ENCODE measurements around the gene SLC10A3.

The SLC10A3 gene

GRCh38 chrX:154490414-154491083 is at the start of gene SLC10A3:
TSS of gene SLC10A3 (minus strand) at chrX:154490629. CDS start at chrX:154488940, 1,689 bp downstream.
- peak; percentile 92 for DNase-seq (ENCODE audit: low spot score)

- DNase-seq (ENCODE audit: low spot score), result no peak
These were observed 48.6 kb upstream of the SLC10A3 start for GRCh38 chrX:154539077-154539476.

- DNase-seq (ENCODE audit: low spot score), result no peak
These were observed 45.5 kb upstream of the SLC10A3 start for GRCh38 chrX:154535892-154536291.

GRCh38 chrX:154534526-154535322 is 44.3 kb upstream of the SLC10A3 start:
- DNase-seq (ENCODE audit: low spot score), result peak; percentile 86

GRCh38 chrX:154532690-154533089 is 42.3 kb upstream of the SLC10A3 start:
- DNase-seq (ENCODE audit: low spot score), result no peak

- no peak for DNase-seq (ENCODE audit: low spot score)
These were observed 41.2 kb upstream of the SLC10A3 start for GRCh38 chrX:154531626-154532025.

GRCh38 chrX:154530286-154530685 is 39.9 kb upstream of the SLC10A3 start:
- DNase-seq (ENCODE audit: low spot score), result no peak

- no peak for DNase-seq (ENCODE audit: low spot score)
These were observed 38.8 kb upstream of the SLC10A3 start for GRCh38 chrX:154529206-154529612.

GRCh38 chrX:154526901-154527675 is 36.7 kb upstream of the SLC10A3 start:
- peak; percentile 66 for DNase-seq (ENCODE audit: low spot score)

GRCh38 chrX:154525606-154526490 is 35.4 kb upstream of the SLC10A3 start:
- no peak for DNase-seq (ENCODE audit: low spot score)

GRCh38 chrX:154519389-154519788 is 29.0 kb upstream of the SLC10A3 start:
- DNase-seq (ENCODE audit: low spot score), result no peak

- DNase-seq (ENCODE audit: low spot score), result no peak
These were observed 26.8 kb upstream of the SLC10A3 start for GRCh38 chrX:154517101-154517781.

GRCh38 chrX:154516656-154517100 is 26.2 kb upstream of the SLC10A3 start:
- DNase-seq (ENCODE audit: low spot score), result peak; percentile 12

GRCh38 chrX:154515966-154516655 is 25.7 kb upstream of the SLC10A3 start, which contains the start of gene FAM3A:
TSS of gene FAM3A (minus strand) at chrX:154516232. CDS start at chrX:154515772, 460 bp downstream.
- peak; percentile 92 for DNase-seq (ENCODE audit: low spot score)

GRCh38 chrX:154515090-154515965 is 24.9 kb upstream of the SLC10A3 start:
- peak; percentile 24 for DNase-seq (ENCODE audit: low spot score)

- no peak for DNase-seq (ENCODE audit: low spot score)
These were observed 23.3 kb upstream of the SLC10A3 start for GRCh38 chrX:154513716-154514115.

- no peak for DNase-seq (ENCODE audit: low spot score)
These were observed 22.6 kb upstream of the SLC10A3 start for GRCh38 chrX:154512879-154513553.

- no peak for DNase-seq (ENCODE audit: low spot score)
These were observed 21.3 kb upstream of the SLC10A3 start for GRCh38 chrX:154511761-154512160.

- no peak for DNase-seq (ENCODE audit: low spot score)
These were observed 19.0 kb upstream of the SLC10A3 start for GRCh38 chrX:154509455-154509854.
